ENCODE measurements around the gene SYNE1.
"Not testable (repeated sequence)": the region's sequence is repeated elsewhere in the genome, so short reads cannot be mapped to it uniquely, and the experiment has no call there.

SYNE1 gene

GRCh38 chr6:152563177-152563576 is 74.0 kb downstream of the SYNE1 start:
- DNase-seq (ENCODE audit: low read depth), result no peak

- DNase-seq (ENCODE audit: low read depth), result not testable (repeated sequence)
Measured at GRCh38 chr6:152558798-152559197, 78.4 kb downstream of the SYNE1 start.

GRCh38 chr6:152557502-152557901 is 79.7 kb downstream of the SYNE1 start:
- no peak for DNase-seq (ENCODE audit: low read depth)

GRCh38 chr6:152554851-152555250 is 82.3 kb downstream of the SYNE1 start:
- no peak for DNase-seq (ENCODE audit: low read depth)

- no peak for DNase-seq (ENCODE audit: low read depth)
Measured at GRCh38 chr6:152552616-152553209, 84.4 kb downstream of the SYNE1 start.

- no peak for DNase-seq (ENCODE audit: low read depth)
Measured at GRCh38 chr6:152543519-152543918, 93.6 kb downstream of the SYNE1 start.

GRCh38 chr6:152540381-152540780 is 96.8 kb downstream of the SYNE1 start:
- no peak for DNase-seq (ENCODE audit: low read depth)

- DNase-seq (ENCODE audit: low read depth), result no peak
Measured at GRCh38 chr6:152534541-152534940, 102.6 kb downstream of the SYNE1 start.

GRCh38 chr6:152532556-152533422 is 104.4 kb downstream of the SYNE1 start:
- no peak for DNase-seq (ENCODE audit: low read depth)

- DNase-seq (ENCODE audit: low read depth), result no peak
Measured at GRCh38 chr6:152531659-152532058, 105.5 kb downstream of the SYNE1 start.

GRCh38 chr6:152529369-152529768 is 107.8 kb downstream of the SYNE1 start:
- DNase-seq (ENCODE audit: low read depth), result no peak

GRCh38 chr6:152514120-152514519 is 123.0 kb downstream of the SYNE1 start:
- not testable (repeated sequence) for DNase-seq (ENCODE audit: low read depth)

- DNase-seq (ENCODE audit: low read depth), result no peak
Measured at GRCh38 chr6:152509916-152510315, 127.2 kb downstream of the SYNE1 start.

- DNase-seq (ENCODE audit: low read depth), result no peak
Measured at GRCh38 chr6:152508477-152508876, 128.7 kb downstream of the SYNE1 start.

GRCh38 chr6:152503546-152503945 is 133.6 kb downstream of the SYNE1 start:
- no peak for DNase-seq (ENCODE audit: low read depth)

GRCh38 chr6:152502421-152503188 is 134.6 kb downstream of the SYNE1 start:
- no peak for DNase-seq (ENCODE audit: low read depth)

GRCh38 chr6:152499931-152500330 is 137.2 kb downstream of the SYNE1 start:
- no peak for DNase-seq (ENCODE audit: low read depth)

- no peak for DNase-seq (ENCODE audit: low read depth)
Measured at GRCh38 chr6:152496731-152497130, 140.4 kb downstream of the SYNE1 start.

GRCh38 chr6:152495456-152495855 is 141.7 kb downstream of the SYNE1 start:
- DNase-seq (ENCODE audit: low read depth), result not testable (repeated sequence)

GRCh38 chr6:152492281-152492680 is 144.9 kb downstream of the SYNE1 start:
- not testable (repeated sequence) for DNase-seq (ENCODE audit: low read depth)

- not testable (repeated sequence) for DNase-seq (ENCODE audit: low read depth)
Measured at GRCh38 chr6:152491501-152491900, 145.7 kb downstream of the SYNE1 start.

- not testable (repeated sequence) for DNase-seq (ENCODE audit: low read depth)
Measured at GRCh38 chr6:152490971-152491378, 146.2 kb downstream of the SYNE1 start.

- no peak for DNase-seq (ENCODE audit: low read depth)
Measured at GRCh38 chr6:152484806-152485205, 152.4 kb downstream of the SYNE1 start.

Measured in activated T-cell treated with anti-CD3 and anti-CD28 coated beads for 1 hour (primary cell).